MCF 10A (cell line): Measurements from ENCODE around the gene IL1RN. TPM values are rescaled to one million over a fixed set of nuclear protein-coding genes. Genes with fewer than 3 reads are reported as not detected.

Experiments
- BruUV-seq: library from RNA; stranded (reverse); fragments of 400-500 nt; replicated peaks from 2 replicates; lab custom pipeline; 2021; lab: Mats Ljungman, UMichigan
- CTCF ChIA-PET: fragments of 300-600 bp; sonication (Branson Sonifier 250); formaldehyde crosslinking; extraction: SDS; loops from one replicate; lab custom pipeline; 2021; ENCODE audit warnings: antibody characterized with exemption, inconsistent platforms; lab: Yijun Ruan, JAX
- POLR2A ChIA-PET: fragments of 300-600, 350-650 bp; sonication (Branson Sonifier 250); formaldehyde crosslinking; extraction: SDS; loops from one replicate; lab custom pipeline; 2020; ENCODE audit warnings: antibody characterized with exemption, inconsistent platforms; lab: Yijun Ruan, JAX
- DNase-seq: peaks from one replicate; pipeline ENCODE4 v3.0.0-alpha.2; 2018; ENCODE audit not compliant: unreplicated experiment
- H3K27ac Mint-ChIP-seq: one replicate; pipeline ENCODE4 v1.8.0; 2022; ENCODE audit warnings: mild to moderate bottlenecking, low read depth, mixed read lengths; ENCODE audit not compliant: unreplicated experiment
- H3K27me3 Mint-ChIP-seq: one replicate; pipeline ENCODE4 v1.8.0; 2022; ENCODE audit warnings: mixed read lengths; ENCODE audit not compliant: insufficient read depth, unreplicated experiment
- H3K36me3 Mint-ChIP-seq: one replicate; pipeline ENCODE4 v1.8.0; 2022; ENCODE audit warnings: mild to moderate bottlenecking, moderate library complexity, mixed read lengths; ENCODE audit not compliant: insufficient read depth, unreplicated experiment
- H3K4me1 Mint-ChIP-seq: one replicate; pipeline ENCODE4 v1.8.0; 2022; ENCODE audit warnings: mixed read lengths; ENCODE audit not compliant: insufficient read depth, unreplicated experiment
- H3K4me3 Mint-ChIP-seq: one replicate; pipeline ENCODE4 v1.8.0; 2022; ENCODE audit warnings: mild to moderate bottlenecking, moderate library complexity, mixed read lengths; ENCODE audit not compliant: unreplicated experiment
- H3K9me3 Mint-ChIP-seq: one replicate; pipeline ENCODE4 v1.8.0; 2022; ENCODE audit warnings: mixed read lengths; ENCODE audit not compliant: unreplicated experiment
- intact Hi-C: fragments of 100-400 bp; cut with micrococcal nuclease; formaldehyde crosslinking; loops from 2 replicates; pipeline ENCODE4 v1.14.1; 2022
- total RNA-seq: library from RNA; stranded (reverse); gene quantifications from 2 replicates; pipeline ENCODE4 v1.2.3, GENCODE V29; 2022
- TF ChIP-seq, protein P1 (sequence below): fragments of 200-600 bp; IDR thresholded peaks from one replicate; pipeline ENCODE4 v1.8.0; 2022; ENCODE audit warnings: antibody characterized with exemption, mild to moderate bottlenecking; ENCODE audit not compliant: unreplicated experiment

Gene IL1RN
- total RNA-seq, 1 experiment from 2014 or later, result not detected

DNA sequence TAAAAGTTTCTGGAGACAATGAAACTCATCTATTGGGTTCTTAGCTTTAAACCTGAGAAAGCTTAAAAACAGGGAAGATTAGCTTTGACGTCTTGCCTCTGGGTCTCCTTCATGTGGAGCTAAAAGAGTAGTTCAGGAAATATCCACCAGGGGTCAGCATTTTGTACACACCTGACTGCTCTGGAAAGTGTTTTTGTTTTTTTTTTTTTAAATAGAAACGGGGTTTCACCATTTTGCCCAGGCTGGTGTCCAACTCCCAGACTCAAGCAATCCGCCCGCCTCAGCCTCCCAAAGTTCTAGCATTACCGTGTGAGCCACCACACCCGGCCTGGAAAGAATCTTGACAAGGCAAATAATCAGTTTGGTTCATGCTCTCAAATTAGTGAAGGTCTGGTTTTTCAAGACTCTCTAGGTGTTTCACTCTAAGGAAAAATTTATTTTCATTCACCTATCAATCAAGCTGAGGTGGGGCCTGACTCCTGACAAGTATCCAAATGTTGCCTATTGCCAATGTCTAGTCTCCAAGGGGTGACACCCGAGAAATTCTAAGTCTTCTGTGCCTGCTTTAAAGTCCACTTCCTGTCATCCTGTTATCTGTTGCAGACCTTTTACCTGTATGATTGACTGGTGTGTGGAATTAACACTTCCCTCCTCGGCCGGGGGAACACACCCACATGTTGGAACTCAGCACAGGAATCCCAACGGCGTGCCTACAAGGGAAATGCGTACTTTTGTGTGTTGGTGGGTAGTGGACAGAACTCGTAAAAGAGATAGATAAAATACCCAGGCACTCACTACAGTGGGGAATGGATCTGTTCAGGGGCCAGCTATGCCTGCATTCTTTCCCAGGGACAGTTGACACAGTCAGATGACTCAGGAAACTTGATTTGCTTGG, 11.3 kb downstream of the IL1RN start:
- peak; percentile 85 for DNase-seq
- Mint-ChIP-seq H3K36me3 (no peaks in the 10 kb centered on the region), H3K27me3 (no peaks in the 10 kb centered on the region), H3K9me3 (no peaks in the 10 kb centered on the region), H3K27ac (no peak overlapping the region), H3K4me1 (peaks cover 6% of the 10 kb centered on the region), H3K4me3 (no peak overlapping the region)
- TF ChIP-seq, protein P1, sequence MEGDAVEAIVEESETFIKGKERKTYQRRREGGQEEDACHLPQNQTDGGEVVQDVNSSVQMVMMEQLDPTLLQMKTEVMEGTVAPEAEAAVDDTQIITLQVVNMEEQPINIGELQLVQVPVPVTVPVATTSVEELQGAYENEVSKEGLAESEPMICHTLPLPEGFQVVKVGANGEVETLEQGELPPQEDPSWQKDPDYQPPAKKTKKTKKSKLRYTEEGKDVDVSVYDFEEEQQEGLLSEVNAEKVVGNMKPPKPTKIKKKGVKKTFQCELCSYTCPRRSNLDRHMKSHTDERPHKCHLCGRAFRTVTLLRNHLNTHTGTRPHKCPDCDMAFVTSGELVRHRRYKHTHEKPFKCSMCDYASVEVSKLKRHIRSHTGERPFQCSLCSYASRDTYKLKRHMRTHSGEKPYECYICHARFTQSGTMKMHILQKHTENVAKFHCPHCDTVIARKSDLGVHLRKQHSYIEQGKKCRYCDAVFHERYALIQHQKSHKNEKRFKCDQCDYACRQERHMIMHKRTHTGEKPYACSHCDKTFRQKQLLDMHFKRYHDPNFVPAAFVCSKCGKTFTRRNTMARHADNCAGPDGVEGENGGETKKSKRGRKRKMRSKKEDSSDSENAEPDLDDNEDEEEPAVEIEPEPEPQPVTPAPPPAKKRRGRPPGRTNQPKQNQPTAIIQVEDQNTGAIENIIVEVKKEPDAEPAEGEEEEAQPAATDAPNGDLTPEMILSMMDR, result peak; percentile 74
- ChIA-PET POLR2A (interaction anchor here (0.5 to 3.9 kb wide), 5 partner anchors 53 to 302 kb away, joined by 3 to 29 read pairs (median 10); partner anchors contain the start of gene IL1B), CTCF (interaction anchor here (0.6 to 10.3 kb wide), 58 partner anchors 9 to 883 kb away, joined by 3 to 198 read pairs (median 7); partner anchors contain the start of gene IL1RN)
- BruUV-seq, result no TSS peak
- intact Hi-C loops, result loop anchor here (1.0 to 2.0 kb wide), 6 partner anchors 20 to 252 kb away; no protein-coding TSS in a partner anchor

- TF ChIP-seq, protein P1, result no peak
- BruUV-seq, result no TSS peak
- H3K4me3 Mint-ChIP-seq, result no peak overlapping the region
- ChIA-PET CTCF (interaction anchor here (0.6 to 10.3 kb wide), 10 partner anchors 8 to 1948 kb away, joined by 3 to 179 read pairs (median 4); no protein-coding TSS in a partner anchor), POLR2A (interaction anchor here (0.6 to 1.2 kb wide), 3 partner anchors 17 to 137 kb away, joined by 3 read pairs; no protein-coding TSS in a partner anchor)
- no peak overlapping the region for H3K27ac Mint-ChIP-seq
- H3K27me3 Mint-ChIP-seq, result no peaks in the 10 kb centered on the region
- H3K4me1 Mint-ChIP-seq, result peaks cover 6% of the 10 kb centered on the region
- no peaks in the 10 kb centered on the region for H3K9me3 Mint-ChIP-seq
- no peaks in the 10 kb centered on the region for H3K36me3 Mint-ChIP-seq
- intact Hi-C loops, result no loop called here
- DNase-seq, result no peak
Observed at GRCh38 chr2:113141451-113141850, 14.1 kb downstream of the IL1RN start.

DNA sequence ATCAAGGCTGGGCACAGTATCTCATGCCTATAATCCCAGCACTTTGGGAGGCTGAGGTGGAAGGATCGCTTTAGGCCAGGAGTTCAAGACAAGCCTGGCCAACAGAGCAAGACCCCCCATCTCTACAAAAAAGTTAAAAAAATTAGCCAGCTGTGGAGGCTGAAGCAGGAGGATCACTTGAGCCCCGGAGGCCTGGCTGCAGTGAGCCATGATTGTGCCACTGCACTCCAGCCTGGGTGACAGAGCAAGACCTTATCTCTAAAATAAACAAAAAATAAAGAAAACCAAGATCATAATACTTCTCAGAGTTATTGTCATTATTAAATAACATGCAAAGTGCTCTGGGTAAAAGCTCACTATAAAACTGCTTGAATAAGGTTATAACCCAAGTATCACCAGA, 14.9 kb downstream of the IL1RN start:
- no peak overlapping the region for H3K4me3 Mint-ChIP-seq
- no peak overlapping the region for H3K27ac Mint-ChIP-seq
- no peaks in the 10 kb centered on the region for H3K27me3 Mint-ChIP-seq
- TF ChIP-seq, protein P1, result no peak
- H3K9me3 Mint-ChIP-seq, result no peaks in the 10 kb centered on the region
- no peak for DNase-seq
- ChIA-PET POLR2A (interaction anchor here (0.6 to 1.3 kb wide), 3 partner anchors 16 to 144 kb away, joined by 3 to 4 read pairs (median 3); no protein-coding TSS in a partner anchor), CTCF (interaction anchor here (0.8 to 10.3 kb wide), 7 partner anchors 9 to 247 kb away, joined by 3 to 179 read pairs (median 3); no protein-coding TSS in a partner anchor)
- no TSS peak for BruUV-seq
- intact Hi-C loops, result no loop called here
- no peaks in the 10 kb centered on the region for H3K36me3 Mint-ChIP-seq
- H3K4me1 Mint-ChIP-seq, result no peaks in the 10 kb centered on the region

DNA sequence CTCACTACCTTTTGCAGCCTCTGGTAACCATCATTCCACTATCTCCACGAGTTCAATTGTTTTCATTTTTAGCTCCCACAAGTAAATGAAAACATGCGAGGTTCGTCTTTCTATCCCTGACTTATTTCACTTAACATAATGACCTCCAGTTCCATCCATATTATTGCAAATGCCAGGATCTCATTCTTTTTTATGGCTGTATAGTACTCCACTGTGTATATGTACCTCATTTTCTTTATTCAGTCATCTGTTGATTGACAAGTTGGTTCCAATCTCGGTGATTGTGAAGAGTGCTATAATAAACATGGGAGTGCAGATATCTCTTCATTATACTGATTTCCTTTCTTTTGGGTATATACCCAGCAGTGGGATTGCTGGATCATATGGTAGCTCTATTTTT, 16.9 kb downstream of the IL1RN start:
- H3K4me3 Mint-ChIP-seq, result no peak overlapping the region
- BruUV-seq, result no TSS peak
- ChIA-PET CTCF (interaction anchor here (0.8 to 10.3 kb wide), 4 partner anchors 8 to 246 kb away, joined by 3 to 179 read pairs (median 6); no protein-coding TSS in a partner anchor), POLR2A (interaction anchor here (2.4 kb wide), 1 partner anchor 55 kb away, joined by 9 read pairs; no protein-coding TSS in a partner anchor)
- no peak overlapping the region for H3K27ac Mint-ChIP-seq
- intact Hi-C loops, result no loop called here
- H3K36me3 Mint-ChIP-seq, result no peaks in the 10 kb centered on the region
- no peaks in the 10 kb centered on the region for H3K9me3 Mint-ChIP-seq
- DNase-seq, result no peak
- TF ChIP-seq, protein P1, result no peak
- H3K4me1 Mint-ChIP-seq, result no peaks in the 10 kb centered on the region
- no peaks in the 10 kb centered on the region for H3K27me3 Mint-ChIP-seq
